H1 (cell line): ENCODE data around the gene TMEM161B. TPM values are rescaled to one million over a fixed set of nuclear protein-coding genes. Genes with fewer than 3 reads are reported as not detected.

Experiments
- CTCF ChIA-PET: fragments of 300-600 bp; sonication (Branson Sonifier 250); formaldehyde crosslinking; loops from one replicate; lab custom pipeline; 2021; ENCODE audit not compliant: partially characterized antibody; lab: Charles Lee
- POLR2A ChIA-PET: fragments of 300-600 bp; sonication (Branson Sonifier 250); formaldehyde crosslinking; loops from one replicate; lab custom pipeline; 2021; ENCODE audit warnings: inconsistent platforms; ENCODE audit not compliant: partially characterized antibody; lab: Charles Lee
- DNase-seq, 2 experiments: peaks; one replicate each; pipeline versions ENCODE4 v3.0.0 to v3.0.0-alpha.2; 2010 to 2022; ENCODE audit warnings: low spot score in 2 of 2, low read depth in 1 of 2, mixed read lengths in 1 of 2
- FAIRE-seq: peaks from 2 replicates; lab custom pipeline; 2011; peaks lifted over from hg19 to GRCh38; lab: Jason Lieb, UNC
- H2AFZ ChIP-seq: 2 replicates; pipeline ENCODE4 v1.8.1; 2012; ENCODE audit warnings: low read length, inconsistent platforms
- H2AK5ac ChIP-seq: 2 replicates; pipeline ENCODE4 v1.6.1; 2013; ENCODE audit warnings: low read depth, low read length
- H2BK120ac ChIP-seq: replicated peaks from 2 replicates; pipeline ENCODE3; 2013; ENCODE audit warnings: low read depth, low read length, inconsistent platforms
- H2BK12ac ChIP-seq: 2 replicates; pipeline ENCODE4 v1.6.1; 2013; ENCODE audit warnings: low read depth, low read length
- H2BK15ac ChIP-seq: 2 replicates; pipeline ENCODE4 v1.6.1; 2013; ENCODE audit warnings: low read length
- H2BK20ac ChIP-seq: 2 replicates; pipeline ENCODE4 v1.6.1; 2013; ENCODE audit warnings: low read length
- H2BK5ac ChIP-seq: 2 replicates; pipeline ENCODE4 v1.6.1; 2013; ENCODE audit warnings: low read depth, low read length
- H3K14ac ChIP-seq: 2 replicates; pipeline ENCODE4 v1.6.1; 2013; ENCODE audit warnings: inconsistent platforms; ENCODE audit not compliant: insufficient read length
- H3K18ac ChIP-seq: 2 replicates; pipeline ENCODE4 v1.6.1; 2013; ENCODE audit warnings: low read length; ENCODE audit errors: extremely low read depth
- H3K23ac ChIP-seq: 2 replicates; pipeline ENCODE4 v1.6.1; 2013; ENCODE audit warnings: inconsistent platforms; ENCODE audit not compliant: insufficient read length
- H3K23me2 ChIP-seq: 2 replicates; pipeline ENCODE4 v1.6.1; 2013; ENCODE audit warnings: low read depth, low read length
- H3K27ac ChIP-seq: 2 replicates; pipeline ENCODE4 v1.6.1; 2011; ENCODE audit warnings: low read depth, low read length, inconsistent platforms
- H3K27me3 ChIP-seq, 4 experiments: replicated peaks in 1 of 4; 1 replicate in 1 of 4; 2 replicates in 3 of 4; pipeline versions ENCODE4 v1.6.1 to v1.8.1; 2011 to 2013; ENCODE audit warnings: low read length in 3 of 4, mild to moderate bottlenecking in 3 of 4, inconsistent platforms in 2 of 4, mixed read lengths in 2 of 4, moderate library complexity in 1 of 4; ENCODE audit not compliant: control insufficient read depth in 3 of 4, insufficient read depth in 3 of 4; ENCODE audit errors: extremely low read depth in 1 of 4
- H3K36me3 ChIP-seq, 4 experiments: 2 replicates each; pipeline versions ENCODE4 v1.6.1 to v1.8.1; 2011 to 2013; ENCODE audit warnings: mild to moderate bottlenecking in 4 of 4, low read length in 3 of 4, moderate library complexity in 2 of 4, control low read depth in 1 of 4, inconsistent platforms in 1 of 4; ENCODE audit not compliant: insufficient read depth in 4 of 4, control insufficient read depth in 2 of 4
- H3K4ac ChIP-seq: replicated peaks from 2 replicates; pipeline ENCODE3; 2013; ENCODE audit warnings: low read length, low read depth, mixed read lengths, inconsistent platforms; ENCODE audit not compliant: insufficient read length
- H3K4me1 ChIP-seq, 4 experiments: replicated peaks in 1 of 4; 1 replicate in 1 of 4; 2 replicates in 3 of 4; pipeline versions ENCODE4 v1.6.1 to v1.8.1; 2011 to 2013; ENCODE audit warnings: low read length in 3 of 4, inconsistent platforms in 2 of 4, mixed read lengths in 1 of 4; ENCODE audit not compliant: insufficient read depth in 4 of 4, control insufficient read depth in 3 of 4
- H3K4me2 ChIP-seq, 2 experiments: 2 replicates each; pipeline versions ENCODE4 v1.6.1 to v1.8.1; 2011 to 2013; ENCODE audit warnings: low read depth in 2 of 2, low read length in 2 of 2, control low read depth in 1 of 2, inconsistent platforms in 1 of 2, mild to moderate bottlenecking in 1 of 2; ENCODE audit not compliant: insufficient read depth in 1 of 2
- H3K4me3 ChIP-seq, 4 experiments: fragments of 200-600, 300-600 bp in 1 of 4; sonication (generic), shearing (Covaris generic), sonication (Bioruptor Twin) in 1 of 4; 2 replicates each; pipeline versions ENCODE4 v1.5.1 to v1.8.1; 2011 to 2016; ENCODE audit warnings: low read length in 4 of 4, low read depth in 3 of 4, control low read depth in 2 of 4, inconsistent platforms in 2 of 4, mild to moderate bottlenecking in 2 of 4, mixed read lengths in 1 of 4, moderate library complexity in 1 of 4; ENCODE audit not compliant: insufficient read depth in 2 of 4; ENCODE audit errors: extremely low read depth in 1 of 4
- H3K56ac ChIP-seq: replicated peaks from 2 replicates; pipeline ENCODE3; 2013; ENCODE audit warnings: low read depth, mild to moderate bottlenecking, mixed read lengths, low read length, inconsistent platforms; ENCODE audit not compliant: insufficient read length
- H3K79me1 ChIP-seq: 2 replicates; pipeline ENCODE4 v1.6.1; 2013; ENCODE audit warnings: low read depth, low read length, control low read depth
- H3K79me2 ChIP-seq, 2 experiments: 2 replicates each; pipeline versions ENCODE4 v1.6.1 to v1.8.1; 2012 to 2013; ENCODE audit warnings: low read length in 2 of 2, mild to moderate bottlenecking in 2 of 2, inconsistent platforms in 1 of 2; ENCODE audit not compliant: insufficient read depth in 2 of 2, control insufficient read depth in 1 of 2
- H3K9ac ChIP-seq, 4 experiments: replicated peaks in 1 of 4; 1 replicate in 1 of 4; 2 replicates in 3 of 4; pipeline versions ENCODE4 v1.6.1 to v1.8.1; 2011 to 2013; ENCODE audit warnings: low read depth in 3 of 4, low read length in 3 of 4, control low read depth in 2 of 4, mild to moderate bottlenecking in 2 of 4, moderate library complexity in 2 of 4, inconsistent platforms in 1 of 4; ENCODE audit errors: extremely low read depth in 1 of 4
- H3K9me3 ChIP-seq, 2 experiments: 2 replicates each; pipeline versions ENCODE4 v1.6.1 to v1.8.1; 2012 to 2013; ENCODE audit warnings: mild to moderate bottlenecking in 2 of 2, moderate library complexity in 2 of 2, control low read depth in 1 of 2, inconsistent platforms in 1 of 2, low read depth in 1 of 2, low read length in 1 of 2, mixed read lengths in 1 of 2; ENCODE audit not compliant: insufficient read depth in 2 of 2
- H4K20me1 ChIP-seq, 2 experiments: replicated peaks in 1 of 2; 2 replicates each; pipeline versions ENCODE3 to v1.8.1; 2011 to 2013; ENCODE audit warnings: inconsistent platforms in 2 of 2, low read length in 2 of 2, mild to moderate bottlenecking in 1 of 2; ENCODE audit not compliant: insufficient read depth in 2 of 2, control insufficient read depth in 1 of 2
- H4K5ac ChIP-seq: 2 replicates; pipeline ENCODE4 v1.6.1; 2013; ENCODE audit warnings: low read length, low read depth, mixed read lengths, inconsistent platforms; ENCODE audit not compliant: insufficient read length
- H4K8ac ChIP-seq: 2 replicates; pipeline ENCODE4 v1.8.0; 2013; ENCODE audit warnings: mild to moderate bottlenecking, moderate library complexity, low read length, inconsistent platforms; ENCODE audit not compliant: insufficient read depth; ENCODE audit errors: extremely low read depth
- H4K91ac ChIP-seq: replicated peaks from 2 replicates; pipeline ENCODE3; 2013; ENCODE audit warnings: low read length, mixed read lengths, inconsistent platforms; ENCODE audit not compliant: insufficient read length
- MAFK ChIP-seq: IDR thresholded peaks from 2 replicates; pipeline ENCODE4 v1.6.1; 2012; ENCODE audit warnings: low read depth, mild to moderate bottlenecking, improper control_type of control experiment, low read length
- MAX ChIP-seq: IDR thresholded peaks from 2 replicates; pipeline ENCODE4 v1.6.1; 2012; ENCODE audit warnings: inconsistent platforms
- NANOG ChIP-seq: IDR thresholded peaks from 2 replicates; pipeline ENCODE4 v1.6.1; 2011; ENCODE audit warnings: low read length, low read depth, mild to moderate bottlenecking, inconsistent platforms; ENCODE audit not compliant: insufficient read depth, poor library complexity, severe bottlenecking
- POLR2A ChIP-seq, 2 experiments: IDR thresholded peaks; 1 replicate in 1 of 2; 2 replicates in 1 of 2; pipeline ENCODE4 v1.6.1; 2011; ENCODE audit warnings: low read depth in 2 of 2, low read length in 2 of 2, mild to moderate bottlenecking in 2 of 2; ENCODE audit errors: control extremely low read depth in 1 of 2
- POU5F1 ChIP-seq: IDR thresholded peaks from 2 replicates; pipeline ENCODE4 v1.6.1; 2011; ENCODE audit warnings: low read depth, mild to moderate bottlenecking, low read length, moderate library complexity
- RNF2 ChIP-seq: fragments of 200-900, 300-1000 bp; sonication (generic); IDR thresholded peaks from 2 replicates; pipeline ENCODE4 v1.7.1; 2016; ENCODE audit warnings: borderline replicate concordance, low read depth, mild to moderate bottlenecking, antibody characterized with exemption, low read length; ENCODE audit not compliant: poor library complexity, severe bottlenecking; ENCODE audit errors: missing control alignments
- SAP30 ChIP-seq: fragments of 300-600 bp; sonication (generic); IDR thresholded peaks from 2 replicates; pipeline ENCODE4 v1.7.1; 2012; ENCODE audit warnings: low read length, moderate library complexity, mild to moderate bottlenecking, inconsistent platforms; ENCODE audit not compliant: insufficient read depth, insufficient replicate concordance
- SIX5 ChIP-seq: IDR thresholded peaks from 2 replicates; pipeline ENCODE4 v1.6.1; 2011; ENCODE audit warnings: mild to moderate bottlenecking, low read depth, low read length
- SP2 ChIP-seq: IDR thresholded peaks from 2 replicates; pipeline ENCODE4 v1.6.1; 2012; ENCODE audit warnings: mild to moderate bottlenecking, low read length, inconsistent platforms
- SP4 ChIP-seq: IDR thresholded peaks from 2 replicates; pipeline ENCODE4 v1.6.1; 2012; ENCODE audit warnings: low read length, inconsistent platforms
- USF2 ChIP-seq: IDR thresholded peaks from 2 replicates; pipeline ENCODE4 v1.6.1; 2011; ENCODE audit warnings: low read length, improper control_type of control experiment
- WGBS, 2 experiments: shearing (Covaris generic) in 1 of 2; methylation state at CpG; one replicate each; pipeline versions ENCODE4 v1.1.6 to v1.1.7; 2013 to 2015; ENCODE audit warnings: low lambda C conversion rate in 2 of 2, mixed read lengths in 2 of 2, inconsistent platforms in 1 of 2, low coverage in 1 of 2, missing lambda C conversion rate in 1 of 2; ENCODE audit not compliant: insufficient replicate concordance in 2 of 2, insufficient coverage in 1 of 2, insufficient read length in 1 of 2; ENCODE audit errors: extremely low coverage in 1 of 2, missing lambda C conversion rate in 1 of 2; 5-methylcytosine and 5-hydroxymethylcytosine counted together
- polyA plus RNA-seq, 7 experiments: library from polyadenylated mRNA; depleted of rRNA in 3 of 7; stranded (reverse) in 5 of 7; unstranded in 2 of 7; fragments of >200 nt in 5 of 7; fragments of 200-250 nt in 2 of 7; gene quantifications; 1 replicate in 5 of 7; 2 replicates in 1 of 7; 4 replicates in 1 of 7; pipeline versions ENCODE4 v1.2.1 to v1.2.3, GENCODE V29; 2011 to 2013; ENCODE audit warnings: missing spikeins in 2 of 7, mixed read lengths in 2 of 7
- total RNA-seq: library from RNA; stranded (reverse); fragmentation: NEBNext Ultra II Directional; extraction: Animal tissue kit (Norgen Biotek cat#: 25700); gene quantifications from 2 replicates; pipeline ENCODE4 v1.2.1, GENCODE V29; 2021

TMEM161B gene
- total and polyA plus RNA-seq, 2 of the 8 experiments (the other 6 are each of a cell fraction or from before 2014, with no cell fraction given): 7.4 to 13.8 TPM

GRCh38 chr5:88254320-88254719 lies 14.3 kb downstream of the TMEM161B start:
- H2BK5ac ChIP-seq: no peak overlapping the region
- H2AFZ ChIP-seq: no peak overlapping the region
- no peaks in the 10 kb centered on the region for H3K9me3 ChIP-seq
- H3K79me1 ChIP-seq: peaks cover 3% of the 10 kb centered on the region; the same call in 1 of the 2 replicates
- no peaks in the 10 kb centered on the region for H4K20me1 ChIP-seq
- POLR2A ChIA-PET: interaction anchor here (0.6 to 0.9 kb wide), 2 partner anchors 60 to 406 kb away, joined by 3 read pairs; no protein-coding TSS in a partner anchor
- H3K4me3 ChIP-seq: no peak overlapping the region
- H3K14ac ChIP-seq: no peak overlapping the region
- no peak overlapping the region for H3K9ac ChIP-seq
- DNase-seq: no peak
- H3K23me2 ChIP-seq: no peaks in the 10 kb centered on the region
- H4K5ac ChIP-seq: no peak overlapping the region
- no peak overlapping the region for H3K18ac ChIP-seq
- no peak overlapping the region for H3K27ac ChIP-seq
- peaks cover 0 to 92% of the 10 kb centered on the region in 2 experiments; a peak in 3 of 4 replicates for H3K79me2 ChIP-seq
- CTCF ChIA-PET: no interaction called here
- no peak overlapping the region for H4K8ac ChIP-seq
- H2BK12ac ChIP-seq: peak overlapping the region; percentile 56; the same call in 1 of the 2 replicates
- peak overlapping the region; percentile 79; the same call in 1 of the 2 replicates for H2AK5ac ChIP-seq
- TF ChIP-seq MAX (no peak), NANOG (no peak), RNF2 (no peak), POLR2A (IDR thresholded peaks at IDR 0.05; ENCODE audit: control extremely low read depth in 1 of 2, low read depth in 2 of 2, low read length in 2 of 2) (no peak), USF2 (no peak), SP2 (no peak), POU5F1 (no peak), MAFK (no peak), SP4 (no peak), SAP30 (no peak), SIX5 (no peak)
- TF ChIP-seq, all 59 proteins: peak for 0
- no peak overlapping the region for H2BK20ac ChIP-seq
- no peak for FAIRE-seq
- H3K23ac ChIP-seq: no peak overlapping the region
- peaks cover 0 to 19% (median 5%) of the 10 kb centered on the region in 4 experiments; a peak in 5 of 7 replicates for H3K4me1 ChIP-seq
- 82% methylated on average over 1 of the region's 1 CpG; no CpG with 5 or more reads in 1 of the 2 experiments for WGBS, 2 experiments
- no peaks in the 10 kb centered on the region for H3K27me3 ChIP-seq
- H3K36me3 ChIP-seq: no peaks in the 10 kb centered on the region; a peak in 1 of 8 replicates
- no peak overlapping the region for H3K56ac ChIP-seq
- H3K4me2 ChIP-seq: no peak overlapping the region
- no peak overlapping the region for H3K4ac ChIP-seq
- no peak overlapping the region for H2BK120ac ChIP-seq
- no peak overlapping the region for H4K91ac ChIP-seq
- no peak overlapping the region for H2BK15ac ChIP-seq
